Bronchial epithelial cell (primary cell): ENCODE data around the gene DMRT3. TPM values are rescaled to one million over a fixed set of nuclear protein-coding genes. Genes with fewer than 3 reads are reported as not detected.

Experiments used
- DNase-seq: peaks from one replicate; pipeline ENCODE4 v3.0.0-alpha.2; 2010; ENCODE audit warnings: low read depth
- FAIRE-seq: peaks from 2 replicates; lab custom pipeline; 2011; peaks lifted over from hg19 to GRCh38; lab: Jason Lieb, UNC
- H3K27me3 ChIP-seq: 2 replicates; pipeline ENCODE4 v1.5.1; 2011; ENCODE audit warnings: low read length; ENCODE audit not compliant: control insufficient read depth, insufficient read depth
- H3K36me3 ChIP-seq: 2 replicates; pipeline ENCODE4 v1.5.1; 2011; ENCODE audit warnings: low read length; ENCODE audit not compliant: control insufficient read depth, insufficient read depth
- H3K4me3 ChIP-seq: 2 replicates; pipeline ENCODE4 v1.5.1; 2011; ENCODE audit warnings: mild to moderate bottlenecking, low read depth, low read length, control low read depth
- CTCF ChIP-seq: IDR thresholded peaks from 2 replicates; pipeline ENCODE4 v1.5.1; 2011; ENCODE audit warnings: mild to moderate bottlenecking, moderate library complexity, low read length, control low read depth, inconsistent platforms; ENCODE audit not compliant: insufficient read depth, severe bottlenecking
- total RNA-seq: library from RNA; depleted of rRNA; stranded (reverse); fragments of >200 nt; gene quantifications from 2 replicates; pipeline ENCODE4 v1.2.1, GENCODE V29; 2014

The DMRT3 gene
- total RNA-seq, 1 donor from 2014 or later = not detected

- Histone ChIP-seq H3K27me3 (peaks cover 27% of the 10 kb centered on the region), H3K36me3 (no peaks in the 10 kb centered on the region), H3K4me3 (peak overlapping the region; percentile 46)
- TF ChIP-seq CTCF = no peak
- no peak for FAIRE-seq
- no peak for DNase-seq
Observed at GRCh38 chr9:972501-973294, 3.8 kb upstream of the DMRT3 start.

GRCh38 chr9:973295-973834, 3.1 kb upstream of the DMRT3 start:
- peak; percentile 87 for FAIRE-seq
- no peak for TF ChIP-seq CTCF

GRCh38 chr9:974031-974995, 2.1 kb upstream of the DMRT3 start:
- DNase-seq = no peak
- no peaks in the 10 kb centered on the region for H3K36me3 ChIP-seq
- FAIRE-seq = no peak
- no peak for TF ChIP-seq CTCF
- peaks cover 31% of the 10 kb centered on the region for H3K27me3 ChIP-seq
- no peak overlapping the region for H3K4me3 ChIP-seq

More at GRCh38 chr9:973295-973834, 3.1 kb upstream of the DMRT3 start:
- no peaks in the 10 kb centered on the region for H3K36me3 ChIP-seq
- no peak overlapping the region for H3K4me3 ChIP-seq
- no peak for DNase-seq
- H3K27me3 ChIP-seq = peaks cover 31% of the 10 kb centered on the region

- H3K36me3 ChIP-seq = no peaks in the 10 kb centered on the region
- peaks cover 29% of the 10 kb centered on the region for H3K27me3 ChIP-seq
- TF ChIP-seq CTCF = no peak
- FAIRE-seq (no peak), DNase-seq (no peak)
- no peak overlapping the region for H3K4me3 ChIP-seq
Observed at GRCh38 chr9:974996-975739, 1.3 kb upstream of the DMRT3 start.

- peaks cover 29% of the 10 kb centered on the region for H3K27me3 ChIP-seq
- no peak for DNase-seq
- no peak for FAIRE-seq
- no peak for TF ChIP-seq CTCF
- no peak overlapping the region for H3K4me3 ChIP-seq
- H3K36me3 ChIP-seq = no peaks in the 10 kb centered on the region
Observed at GRCh38 chr9:975740-976257, 656 bp upstream of the DMRT3 start.
